Ovary (tissue), 9 donors: ENCODE measurements around the gene DLD. TPM values are rescaled to one million over a fixed set of nuclear protein-coding genes. Genes with fewer than 3 reads are reported as not detected.

Experiments
- DNase-seq, 5 donors: peaks; one replicate each; pipeline ENCODE4 v3.0.0-alpha.2; 2019 to 2020
- H3K27ac ChIP-seq, 2 donors: fragments of 200-600 bp; one replicate each; pipeline versions ENCODE4 v1.5.1 to v1.8.0; 2019 to 2022
- H3K27me3 ChIP-seq: fragments of 200-600 bp; one replicate; pipeline ENCODE4 v1.8.0; 2022
- H3K36me3 ChIP-seq: fragments of 200-600 bp; sonication (generic); one replicate; pipeline ENCODE4 v1.5.1; 2019
- H3K4me1 ChIP-seq: one replicate; pipeline ENCODE4 v1.8.1; 2013; ENCODE audit warnings: mild to moderate bottlenecking, moderate library complexity; ENCODE audit not compliant: insufficient read depth
- H3K4me3 ChIP-seq: fragments of 200-600 bp; sonication (generic); one replicate; pipeline ENCODE4 v1.5.1; 2017
- H3K9me3 ChIP-seq, 2 donors: fragments of 200-600 bp in 1 of 2; sonication (generic) in 1 of 2; one replicate each; pipeline versions ENCODE4 v1.5.1 to v1.8.1; 2013 to 2019; ENCODE audit warnings: mild to moderate bottlenecking in 1 of 2, moderate library complexity in 1 of 2
- CTCF ChIP-seq, 3 donors: fragments of 450-650 bp in 2 of 3; fragments of 200-600 bp in 1 of 3; IDR thresholded peaks; one replicate each; pipeline versions ENCODE4 v1.5.1 to v1.8.0; 2016 to 2022; ENCODE audit warnings: antibody characterized with exemption in 3 of 3, mild to moderate bottlenecking in 1 of 3
- EP300 ChIP-seq: sonication (generic); formaldehyde crosslinking; IDR thresholded peaks from one replicate; pipeline ENCODE4 v1.6.1; 2017; ENCODE audit warnings: antibody characterized with exemption
- POLR2A ChIP-seq: fragments of 450-650 bp; IDR thresholded peaks from one replicate; pipeline ENCODE4 v1.6.1; 2017; ENCODE audit warnings: antibody characterized with exemption, mild to moderate bottlenecking, moderate library complexity
- WGBS, 3 donors: extraction: QIAGEN DNeasy Blood & Tissue Kit in 1 of 3; methylation state at CpG; one replicate each; pipeline versions ENCODE4 v1.1.5 to v1.1.7; 2013 to 2017; 5-methylcytosine and 5-hydroxymethylcytosine counted together
- intact Hi-C, 4 donors: fragments of 100-400 bp; cut with DNase I; formaldehyde crosslinking; loops; one replicate each; pipeline versions ENCODE4 v1.11.0 to v1.15.1; 2022 to 2023
- polyA plus RNA-seq, 2 donors: library from polyadenylated mRNA; stranded (reverse); fragments of 200-250 nt in 1 of 2; fragments of 350-450 nt in 1 of 2; fragmentation: Illumina TruSeq in 1 of 2; extraction: RNeasy Lipid Tissue Mini Kit (QIAGEN cat#74804) in 1 of 2; gene quantifications; one replicate each; pipeline ENCODE4 v1.2.3, GENCODE V29; 2013 to 2014
- total RNA-seq, 7 donors: library from RNA; depleted of rRNA in 2 of 7; stranded (reverse); fragments of >200 nt in 2 of 7; fragmentation: NEBNext Ultra II Directional in 3 of 7; extraction: Animal tissue kit (Norgen Biotek cat#: 25700) in 3 of 7; gene quantifications; one replicate each; pipeline versions ENCODE4 v1.1.0 to v1.2.4, GENCODE V29; 2016 to 2023
- donor health status: DM: no; HTN: no; CAD: no; lungs with moderate emphysema.
- donor health status: DM: no; HTN: no; CAD: no.
- donor health status: Bipolar disorder and iron deficiency.
- donor health status: DM: yes; HTN: yes; CAD: no.
- donor health status: DM: no; HTN: no; CAD: no.
- donor health status: DM: yes; HTN: yes; CAD: no.

The DLD gene
- total and polyA plus RNA-seq, 9 donors, result 35.4 to 92.9 (median 49.7) TPM

GRCh38 chr7:107907790-107908189, 16.8 kb downstream of the DLD start:
- no peak overlapping the region for H3K4me3 ChIP-seq
- no peak for DNase-seq
- intact Hi-C loops, result no loop called here
- no peaks in the 10 kb centered on the region for H3K27me3 ChIP-seq
- no peaks in the 10 kb centered on the region for H3K36me3 ChIP-seq
- no peaks in the 10 kb centered on the region for H3K4me1 ChIP-seq
- TF ChIP-seq POLR2A (no peak), EP300 (no peak), CTCF (IDR thresholded peaks at IDR 0.05) (no peak)
- no peak overlapping the region for H3K27ac ChIP-seq
- 87 to 99% (median 94%) methylated on average over 2 of the region's 2 CpGs for WGBS, 3 donors
- H3K9me3 ChIP-seq, result no peaks in the 10 kb centered on the region

- Histone ChIP-seq H3K4me3 (no peak overlapping the region), H3K36me3 (no peaks in the 10 kb centered on the region), H3K27ac (no peak overlapping the region), H3K27me3 (no peaks in the 10 kb centered on the region), H3K4me1 (no peaks in the 10 kb centered on the region), H3K9me3 (no peaks in the 10 kb centered on the region)
- intact Hi-C loops, result no loop called here
- DNase-seq, result no peak
- WGBS, 3 donors, result 93 to 97% (median 97%) methylated on average over 1 of the region's 1 CpG
- TF ChIP-seq POLR2A (no peak), CTCF (IDR thresholded peaks at IDR 0.05) (no peak), EP300 (no peak)
Measured at GRCh38 chr7:107909445-107909844, 18.5 kb downstream of the DLD start.

- WGBS, 3 donors, result 83 to 90% (median 90%) methylated on average over 2 of the region's 2 CpGs
- Histone ChIP-seq H3K27me3 (no peaks in the 10 kb centered on the region), H3K36me3 (no peaks in the 10 kb centered on the region)
Measured at GRCh38 chr7:107911981-107912380, 21.0 kb downstream of the DLD start.

GRCh38 chr7:107913851-107914250, 22.9 kb downstream of the DLD start:
- no peaks in the 10 kb centered on the region for H3K36me3 ChIP-seq
- no peak overlapping the region for H3K27ac ChIP-seq
- no peaks in the 10 kb centered on the region for H3K4me1 ChIP-seq
- no peaks in the 10 kb centered on the region for H3K27me3 ChIP-seq
- intact Hi-C loops, result no loop called here
- no peak for TF ChIP-seq POLR2A
- TF ChIP-seq CTCF (IDR thresholded peaks at IDR 0.05), result no peak
- TF ChIP-seq EP300, result no peak
- H3K4me3 ChIP-seq, result no peak overlapping the region
- WGBS, 3 donors, result 98 to 100% (median 99%) methylated on average over 2 of the region's 2 CpGs
- H3K9me3 ChIP-seq, result no peaks in the 10 kb centered on the region
- DNase-seq, result no peak

More at GRCh38 chr7:107911981-107912380, 21.0 kb downstream of the DLD start:
- H3K27ac ChIP-seq, result no peak overlapping the region
- H3K9me3 ChIP-seq, result no peaks in the 10 kb centered on the region
- H3K4me3 ChIP-seq, result no peak overlapping the region
- DNase-seq, result no peak
- TF ChIP-seq POLR2A (no peak), EP300 (no peak), CTCF (IDR thresholded peaks at IDR 0.05) (no peak)
- no peaks in the 10 kb centered on the region for H3K4me1 ChIP-seq
- intact Hi-C loops, result no loop called here

GRCh38 chr7:107914831-107915230, 23.8 kb downstream of the DLD start:
- Histone ChIP-seq H3K36me3 (no peaks in the 10 kb centered on the region), H3K4me3 (no peak overlapping the region), H3K27ac (no peak overlapping the region), H3K9me3 (no peaks in the 10 kb centered on the region), H3K4me1 (no peaks in the 10 kb centered on the region), H3K27me3 (no peaks in the 10 kb centered on the region)
- WGBS, 3 donors, result 20 to 49% (median 35%) methylated on average over 1 of the region's 1 CpG
- TF ChIP-seq POLR2A, result no peak
- no peak for TF ChIP-seq CTCF (IDR thresholded peaks at IDR 0.05)
- TF ChIP-seq EP300, result no peak
- intact Hi-C loops, result no loop called here
- DNase-seq, result no peak
